ENCODE measurements around the gene ITGA4.

Gene ITGA4

DNA sequence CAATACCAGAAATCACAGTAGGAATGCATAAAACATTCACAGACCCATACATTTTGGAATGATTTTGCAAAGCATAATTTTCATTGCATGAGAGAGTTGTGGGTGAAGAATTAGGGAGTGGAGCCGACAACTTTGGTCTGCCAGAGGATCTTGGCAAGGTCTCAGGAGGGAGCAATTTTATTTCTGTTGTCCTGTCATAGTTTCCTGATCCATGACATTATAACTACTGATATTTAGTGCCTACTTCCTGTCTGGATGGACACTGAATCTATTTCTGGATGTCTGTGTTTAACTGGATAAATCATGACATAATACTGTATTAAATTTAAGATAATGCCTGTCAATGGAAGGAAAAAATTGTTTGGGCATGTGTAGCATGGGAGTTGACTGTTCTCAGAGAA, 2.4 kb downstream of the ITGA4 start:
- DNase-seq: no peak

DNA sequence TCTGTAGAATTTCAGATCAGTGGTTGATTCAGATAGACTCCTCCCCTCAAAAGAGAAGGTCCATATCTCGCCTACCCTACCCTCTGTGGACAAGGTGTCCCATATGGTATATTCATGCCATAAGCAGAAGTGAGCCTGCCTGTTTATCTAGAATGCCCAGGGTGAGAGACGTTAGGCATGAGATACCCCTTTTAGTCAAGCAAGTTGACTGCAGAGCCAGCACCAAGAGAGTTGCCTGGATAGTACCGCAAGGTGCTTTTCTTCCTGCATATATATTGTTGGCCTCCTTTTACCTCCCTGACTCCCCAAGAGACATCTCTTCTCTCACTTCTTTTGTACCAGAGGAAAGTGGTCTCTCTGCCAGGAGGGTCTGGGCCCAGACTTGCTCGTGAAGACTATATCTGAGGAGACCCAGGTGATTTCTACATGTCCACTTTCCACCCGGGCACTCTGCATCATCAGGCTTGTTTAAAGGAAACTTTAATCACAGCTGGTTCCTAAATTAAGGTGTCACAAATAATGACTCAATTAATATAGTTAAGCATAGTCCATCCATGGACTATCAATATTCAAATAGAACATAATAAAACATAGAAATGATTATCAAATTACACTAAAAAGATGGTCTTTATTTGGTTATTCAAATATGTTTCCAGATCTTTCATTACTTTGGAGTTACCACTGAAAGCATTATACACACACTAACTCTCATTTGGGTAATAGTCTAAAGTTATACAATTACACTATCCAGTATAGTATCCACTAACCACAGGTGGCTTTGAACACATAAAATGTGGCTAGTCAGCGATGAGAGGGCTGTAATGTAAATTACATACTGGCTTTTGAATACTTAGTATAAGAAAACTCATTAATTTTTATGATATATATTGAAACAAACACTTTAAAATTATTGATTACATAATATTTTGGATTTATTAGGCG, 4.1 kb downstream of the ITGA4 start:
- no peak for DNase-seq

DNA sequence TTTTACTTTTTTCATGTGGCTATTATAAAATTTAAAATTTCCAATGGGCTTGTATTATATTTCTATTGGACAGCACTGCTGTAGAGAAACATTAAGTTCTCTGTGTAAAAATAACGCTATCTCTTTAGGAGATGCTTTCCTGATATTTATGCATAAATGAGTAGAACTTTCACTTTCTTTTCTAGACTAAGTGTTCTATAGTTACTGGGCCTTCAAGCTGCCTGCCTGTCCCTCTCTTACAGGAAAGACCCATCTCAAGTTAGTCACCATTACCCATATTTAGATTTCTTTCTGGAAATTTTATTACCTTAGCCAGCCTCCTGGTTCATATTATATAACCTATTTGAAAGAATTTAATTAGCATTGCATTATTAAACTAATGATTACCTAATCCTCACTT, 4.8 kb downstream of the ITGA4 start:
- no peak for DNase-seq

DNA sequence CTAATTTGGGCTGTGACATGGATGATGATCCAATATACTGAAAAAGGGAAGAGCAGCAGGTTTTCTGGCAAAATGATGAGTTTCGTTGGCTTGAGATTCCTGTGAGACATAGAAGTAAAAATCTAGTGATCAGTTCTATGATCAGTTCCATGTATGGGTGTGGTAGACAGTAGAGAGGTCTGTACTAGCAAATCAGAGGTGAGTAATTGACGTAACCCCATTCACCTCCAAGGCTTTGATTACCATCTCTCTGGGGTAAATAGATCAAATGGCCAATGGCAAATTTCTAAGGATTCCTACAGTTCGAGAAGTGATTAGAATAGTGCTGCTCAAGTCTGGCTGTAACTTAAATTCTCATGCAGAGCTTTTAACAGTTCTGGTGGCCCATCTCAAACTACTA, 6.4 kb downstream of the ITGA4 start:
- no peak for DNase-seq

DNA sequence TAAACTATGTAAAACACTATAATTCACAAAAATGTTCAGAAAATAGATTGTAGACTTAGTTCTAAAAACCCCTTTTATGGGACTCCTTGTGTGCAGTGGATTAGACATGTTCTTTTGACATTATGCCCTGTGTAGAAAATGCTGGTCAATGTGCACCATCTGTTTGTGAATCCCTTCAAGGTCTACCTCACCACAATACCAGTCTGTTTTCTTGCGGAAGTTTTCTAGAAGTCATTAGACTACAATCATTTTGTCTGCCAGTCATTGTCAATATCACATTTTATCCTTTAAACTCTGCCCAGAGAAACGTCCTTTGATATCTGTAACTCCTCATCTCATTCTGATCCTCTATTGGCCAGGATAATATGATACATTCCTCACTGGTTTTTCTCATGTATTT, 7.8 kb downstream of the ITGA4 start:
- no peak for DNase-seq

DNA sequence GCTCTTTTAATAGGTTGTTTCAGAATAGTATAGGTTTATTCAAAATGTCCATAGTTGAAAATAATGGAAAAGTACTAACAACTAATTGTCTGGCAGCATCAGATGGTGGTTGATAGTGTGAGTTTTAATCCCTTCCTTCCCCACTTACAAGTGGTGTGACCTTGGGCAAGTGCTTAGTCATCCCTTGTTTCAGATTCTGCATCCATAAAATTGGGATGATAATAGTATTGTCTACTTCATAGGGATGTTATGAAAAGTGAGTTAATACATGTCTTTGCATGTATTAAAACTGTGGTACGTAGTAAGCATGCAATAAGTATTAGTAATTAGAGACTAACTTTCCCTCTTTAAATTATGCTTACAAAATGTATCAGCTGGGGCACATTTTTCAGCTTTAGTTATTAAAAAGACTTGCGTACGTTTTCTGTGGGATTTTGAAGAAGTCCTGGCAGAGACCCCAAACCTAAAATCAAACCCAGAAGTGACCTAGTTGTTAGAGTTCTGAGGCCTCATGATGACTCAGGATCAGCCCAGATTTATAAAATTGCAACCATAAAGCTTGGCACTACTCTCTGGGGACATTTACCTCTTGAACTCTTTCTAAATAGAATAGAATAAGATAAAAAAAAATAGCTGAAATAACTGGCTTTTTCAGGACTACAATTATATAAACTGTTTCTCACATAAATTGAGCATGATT, 8.6 kb downstream of the ITGA4 start:
- no peak for DNase-seq

DNA sequence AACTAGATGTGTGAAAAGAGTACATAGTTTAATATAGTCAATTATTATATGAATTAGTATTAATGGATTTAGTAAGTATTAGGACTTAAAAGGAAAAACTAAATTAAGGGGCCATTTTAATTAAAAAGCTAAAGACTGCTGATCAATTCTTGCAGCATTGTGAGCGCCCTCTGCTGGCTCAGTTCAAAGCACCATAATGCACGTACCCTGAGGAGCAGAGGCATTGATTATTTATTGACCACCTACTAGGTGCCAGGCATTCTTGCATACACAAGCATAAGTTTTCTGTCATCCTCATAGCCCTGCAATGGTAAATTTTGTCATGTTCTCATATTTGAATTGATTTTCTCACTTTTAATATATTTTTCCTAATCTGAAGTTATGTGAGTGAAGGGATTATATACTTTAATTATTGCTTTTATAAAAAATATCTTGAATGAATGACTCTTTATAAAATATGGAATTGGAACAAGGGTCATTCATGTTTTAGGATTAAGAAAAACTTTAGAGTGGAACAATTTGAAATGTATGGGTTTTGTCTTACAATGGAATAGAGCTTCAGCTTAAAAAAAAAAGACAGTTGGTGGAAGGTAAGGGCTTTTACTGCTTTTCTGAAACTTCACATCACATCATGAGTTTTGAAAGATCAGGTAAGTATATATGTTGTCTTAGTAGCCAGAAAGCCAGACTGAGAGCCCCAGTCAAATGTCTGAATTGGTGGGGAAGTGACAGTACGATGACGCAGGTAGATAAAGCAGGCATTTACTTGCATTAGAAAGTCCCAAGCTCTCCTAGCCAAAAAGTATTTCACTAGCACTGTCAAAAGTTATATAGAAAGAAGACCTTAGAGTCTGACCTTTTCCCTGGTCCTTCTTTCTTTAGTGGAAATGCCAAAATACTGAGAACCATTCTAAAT, 9.7 kb downstream of the ITGA4 start:
- no peak for DNase-seq

DNA sequence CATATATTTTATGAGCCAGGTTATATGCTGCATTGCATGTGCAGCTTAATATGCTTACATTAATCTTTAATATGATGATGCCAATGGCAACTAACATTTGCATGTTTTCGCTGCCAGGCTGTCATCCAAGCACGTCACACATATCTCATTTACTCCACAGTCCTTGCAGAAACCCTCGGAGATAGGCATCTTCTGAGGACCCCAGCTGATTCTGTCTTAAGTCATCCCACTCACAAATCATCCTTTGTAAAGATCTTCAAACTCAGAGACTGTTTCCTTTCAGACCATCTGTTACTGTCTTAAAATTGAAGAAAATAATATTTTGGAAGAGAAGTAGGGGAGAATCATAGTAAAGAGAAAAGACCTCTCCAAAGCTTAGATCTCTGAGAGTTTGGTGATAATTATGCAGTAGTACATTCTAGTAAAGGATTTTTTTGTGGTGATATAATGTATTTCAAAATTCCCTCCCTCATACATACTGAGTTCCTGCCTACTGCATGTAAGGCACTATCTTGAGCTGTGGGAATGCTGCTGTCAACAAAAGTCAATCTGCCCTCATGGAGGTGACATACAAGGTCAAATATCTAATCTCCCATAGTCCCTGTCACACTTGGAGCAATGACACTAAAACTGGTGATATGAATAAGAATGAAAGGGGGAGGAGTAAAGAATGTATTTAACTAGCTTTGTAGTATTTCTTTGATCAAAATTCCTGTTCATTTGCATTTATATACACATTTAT, 11.0 kb downstream of the ITGA4 start:
- DNase-seq: no peak

DNA sequence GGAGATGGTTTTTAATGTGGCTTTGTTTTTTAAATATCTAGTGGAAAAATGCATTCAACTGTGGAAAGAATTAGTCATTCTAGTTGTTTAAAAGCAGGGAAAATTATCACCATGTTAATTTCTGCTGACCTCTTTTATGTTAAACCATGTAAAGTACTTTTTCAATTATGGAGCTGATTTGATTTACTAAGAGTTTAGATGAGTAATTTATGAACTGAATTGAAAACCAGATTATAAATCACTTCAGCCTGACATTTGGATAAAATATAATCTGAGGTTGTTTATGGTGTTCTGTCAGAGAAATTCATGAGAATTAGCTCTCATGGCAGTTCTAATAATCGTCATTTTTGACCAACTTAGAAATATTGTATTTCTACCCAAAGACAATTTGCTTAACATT, 11.6 kb downstream of the ITGA4 start:
- DNase-seq: no peak

DNA sequence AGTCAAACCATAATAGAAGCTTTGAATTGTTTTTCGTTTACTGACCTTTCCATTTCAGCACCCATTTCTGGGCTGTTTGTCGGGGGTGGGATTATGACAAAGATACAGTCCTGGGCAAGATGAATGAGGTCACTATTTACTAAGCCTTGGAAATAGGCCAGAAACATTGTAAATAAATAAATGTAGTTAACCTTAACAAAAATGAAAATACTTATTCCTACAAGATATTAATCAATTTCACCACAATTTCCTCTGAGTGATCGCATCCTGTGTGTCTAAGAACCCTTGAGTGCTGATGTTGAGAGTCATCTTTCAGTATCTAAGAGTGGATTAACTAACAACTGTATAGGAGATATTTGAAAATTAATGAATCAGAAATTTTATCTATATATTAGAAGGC, 14.0 kb downstream of the ITGA4 start:
- DNase-seq: peak; percentile 31

DNA sequence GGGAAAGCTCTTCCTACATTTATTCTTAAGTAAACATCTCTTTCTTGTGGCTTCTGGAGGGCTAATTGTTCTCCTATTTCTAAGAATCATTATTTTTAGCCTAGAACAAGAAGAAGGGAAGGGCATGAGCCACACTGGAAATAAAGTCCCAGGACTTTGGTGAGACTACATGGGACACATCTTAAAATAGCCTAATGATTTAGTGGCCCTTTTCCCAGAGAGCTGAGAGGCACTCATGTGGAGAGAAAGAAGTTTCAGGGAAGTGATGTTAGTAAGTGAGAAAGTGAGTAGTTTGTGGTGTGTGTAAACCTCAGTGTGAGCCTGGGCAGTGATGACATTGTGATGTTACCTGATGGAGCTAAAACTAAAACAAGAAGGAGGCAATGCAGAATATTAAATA, 14.6 kb downstream of the ITGA4 start:
- peak; percentile 28 for DNase-seq

DNA sequence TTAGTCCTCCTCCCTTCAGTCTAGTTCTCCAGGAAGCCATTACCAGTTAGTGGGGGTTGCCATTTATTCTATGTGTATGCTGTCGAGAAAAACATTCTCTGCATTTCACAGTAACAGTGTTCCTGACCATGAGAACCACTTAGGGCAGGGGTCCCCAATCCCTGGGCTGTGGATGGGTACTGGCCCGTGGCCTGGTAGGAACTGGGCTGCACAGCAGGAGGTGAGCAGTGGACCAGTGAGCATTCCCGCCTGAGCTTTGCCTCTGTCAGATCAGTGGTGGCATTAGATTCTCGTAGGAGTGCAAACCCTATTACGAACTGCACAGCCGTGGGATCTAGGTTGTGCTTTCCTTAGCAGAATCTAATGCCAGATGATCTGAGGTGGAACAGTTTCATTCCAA, 15.8 kb downstream of the ITGA4 start:
- DNase-seq: no peak

DNA sequence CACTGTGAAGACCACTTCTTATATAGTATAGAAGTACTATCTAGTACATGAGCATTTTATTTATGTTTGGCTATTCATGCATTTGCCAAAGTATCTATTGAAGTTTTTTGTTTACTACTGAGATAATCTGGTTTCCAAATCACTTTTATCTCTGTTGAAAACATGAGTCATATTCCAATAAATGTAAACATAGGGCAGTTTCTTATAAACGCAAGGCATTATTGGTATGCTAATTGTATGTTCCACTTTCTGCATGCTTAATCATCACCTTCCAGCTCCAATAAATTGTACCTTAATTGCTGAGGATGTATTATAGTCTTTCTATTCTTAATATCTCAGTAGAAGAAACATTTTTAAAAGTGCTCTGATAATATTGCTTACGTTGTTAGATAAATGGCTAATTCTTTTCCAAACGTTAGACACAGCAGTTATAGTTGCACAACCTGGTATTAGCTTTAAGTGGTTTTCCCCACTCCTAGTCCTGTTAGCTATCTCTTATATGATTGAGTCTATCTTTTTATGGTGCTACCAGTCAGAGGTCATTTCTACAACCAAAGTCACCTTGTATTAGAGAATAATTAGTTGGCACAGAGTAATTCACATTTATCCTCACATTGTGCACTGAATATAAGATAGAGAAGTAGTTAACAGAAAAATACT, 17.2 kb downstream of the ITGA4 start:
- DNase-seq: no peak

DNA sequence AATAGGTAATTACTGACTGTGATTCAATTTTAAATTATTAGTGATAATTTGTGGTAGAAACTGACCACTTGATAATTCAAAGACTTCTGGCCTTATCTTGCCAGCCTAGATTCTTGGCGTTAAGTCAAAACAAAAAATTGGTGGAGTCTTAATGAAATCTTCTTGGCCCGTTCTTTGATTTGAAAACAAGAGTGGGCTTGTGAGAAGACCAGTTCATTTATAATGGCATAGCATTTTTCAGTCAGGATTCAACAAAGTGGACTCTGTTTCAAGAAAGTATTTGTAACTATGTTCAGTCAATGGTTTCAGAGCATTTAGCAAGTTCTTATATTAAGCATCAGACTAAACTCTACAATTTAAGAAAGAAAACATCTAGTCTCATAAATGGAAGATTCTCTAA, 26.0 kb downstream of the ITGA4 start:
- no peak for DNase-seq

DNA sequence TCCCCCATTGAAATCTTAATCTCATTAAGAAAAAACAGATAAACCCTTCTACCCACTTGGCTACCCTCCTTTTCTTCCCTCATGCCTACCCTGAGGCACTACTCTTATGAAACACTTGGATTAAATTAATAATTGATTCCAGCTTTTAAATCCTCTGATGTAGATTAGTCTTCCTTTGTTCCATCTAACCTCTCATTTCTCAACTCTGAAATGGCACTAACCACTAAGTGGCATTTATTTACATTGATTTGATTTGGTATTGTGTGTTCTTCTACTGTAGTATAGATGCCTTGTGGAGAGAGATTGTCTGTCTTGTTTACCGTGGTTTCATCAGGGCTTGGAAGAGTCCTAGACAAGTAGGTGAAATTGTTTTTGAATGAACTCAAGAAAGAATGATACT, 26.7 kb downstream of the ITGA4 start:
- peak; percentile 97 for DNase-seq

DNA sequence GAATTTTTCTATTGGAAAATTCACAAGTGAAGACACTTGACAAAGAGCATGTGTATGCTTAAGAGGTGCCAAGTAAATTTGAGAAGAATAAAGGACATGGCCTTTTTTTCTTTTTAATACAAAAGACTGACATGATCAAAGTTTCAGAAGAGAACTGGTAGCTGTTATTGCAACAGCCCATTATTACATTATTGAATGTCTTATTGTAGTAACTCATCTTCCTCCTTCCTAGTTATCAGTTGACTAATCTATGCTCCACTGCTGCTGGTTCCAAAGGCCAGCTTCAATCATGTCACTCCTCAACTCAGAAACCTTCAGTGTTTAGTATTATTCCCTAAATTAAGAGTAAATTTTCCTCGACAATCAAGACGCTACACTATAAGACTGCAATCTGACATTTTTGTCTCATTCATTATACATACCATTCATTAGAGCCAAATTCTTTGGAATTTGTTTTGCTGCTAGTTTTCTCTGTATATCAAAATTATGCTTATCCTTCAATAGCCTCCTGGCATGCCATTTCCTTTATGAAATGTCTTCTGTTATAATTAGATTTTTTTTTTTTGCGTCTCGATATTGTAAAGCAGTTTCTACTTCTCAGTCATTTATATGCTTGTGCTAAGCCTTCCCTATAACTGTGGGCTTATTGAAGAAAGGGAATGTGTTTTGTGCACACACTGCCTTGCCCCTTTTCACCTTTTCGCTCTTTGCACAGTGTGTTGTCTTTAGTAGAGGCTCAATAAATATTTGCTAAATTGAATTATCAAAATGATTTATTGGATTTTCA, 27.9 kb downstream of the ITGA4 start:
- DNase-seq: no peak

DNA sequence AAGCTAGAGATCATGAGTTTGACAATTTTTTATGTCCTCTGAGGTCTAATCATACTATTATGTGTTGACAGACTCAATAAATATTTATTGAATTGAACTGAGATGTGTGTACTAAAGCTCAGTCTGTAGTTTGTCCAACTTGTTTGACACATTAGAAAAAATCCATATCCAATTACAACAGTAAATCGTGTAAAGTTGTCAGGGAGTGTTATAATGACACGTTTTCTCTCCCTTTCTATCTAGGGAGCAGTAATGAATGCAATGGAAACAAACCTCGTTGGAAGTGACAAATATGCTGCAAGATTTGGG, 28.4 kb downstream of the ITGA4 start:
- no peak for DNase-seq

DNA sequence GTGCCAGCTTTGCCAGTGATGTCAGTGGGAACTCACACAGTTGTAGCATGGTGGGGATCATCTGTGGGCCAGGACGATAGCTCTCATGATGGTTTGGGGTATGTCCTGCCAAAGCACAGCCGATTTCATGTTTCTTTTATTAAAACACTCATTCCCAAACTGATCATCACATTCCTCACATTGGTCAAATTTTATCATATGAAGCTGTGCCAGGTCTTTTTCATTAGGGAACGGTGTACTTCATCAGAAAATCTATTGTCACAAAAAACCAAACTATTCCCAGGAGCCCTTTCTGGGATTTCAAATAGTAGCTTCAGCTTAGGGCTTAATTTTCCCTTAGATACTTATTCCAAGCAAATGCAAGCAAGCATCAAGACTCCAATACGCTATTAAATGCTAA, 42.0 kb downstream of the ITGA4 start:
- no peak for DNase-seq

DNA sequence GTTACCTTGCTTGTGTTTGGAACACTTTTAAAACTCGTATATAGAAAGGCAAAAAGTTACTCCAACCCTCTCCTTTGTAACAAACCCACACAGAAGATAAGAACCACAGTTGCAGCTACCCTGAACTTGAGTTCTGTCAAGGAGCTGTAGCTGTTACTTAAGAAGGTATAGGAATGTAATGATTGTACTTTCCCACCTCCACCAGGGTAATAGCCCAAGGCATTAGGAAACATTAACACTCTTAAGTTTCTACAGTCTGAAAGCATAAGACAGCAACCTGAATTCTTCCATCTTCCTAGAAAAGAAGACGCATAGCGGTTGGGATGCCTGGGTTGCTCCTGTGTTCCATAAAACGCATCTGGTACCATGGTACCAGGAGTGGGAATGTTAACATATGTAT, 43.0 kb downstream of the ITGA4 start:
- no peak for DNase-seq

DNA sequence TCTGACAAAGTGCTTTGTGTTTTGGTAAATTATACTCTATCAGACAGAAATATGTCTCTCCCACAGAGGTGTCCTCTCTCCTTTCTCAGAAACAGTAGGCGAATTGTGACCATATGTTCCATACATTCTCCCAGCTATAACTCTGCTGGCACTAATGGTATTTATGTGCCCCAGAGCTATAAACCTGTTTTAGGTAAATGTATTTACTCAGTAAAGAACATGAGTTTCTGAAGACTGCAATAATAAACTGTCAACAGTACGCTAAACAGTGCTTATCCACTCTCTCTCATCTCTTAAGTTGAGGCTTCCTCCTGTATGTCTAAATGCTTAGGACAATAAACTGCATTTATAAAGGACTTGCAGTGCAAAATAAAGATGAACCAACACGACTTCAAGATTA, 58.5 kb downstream of the ITGA4 start:
- no peak for DNase-seq

DNA sequence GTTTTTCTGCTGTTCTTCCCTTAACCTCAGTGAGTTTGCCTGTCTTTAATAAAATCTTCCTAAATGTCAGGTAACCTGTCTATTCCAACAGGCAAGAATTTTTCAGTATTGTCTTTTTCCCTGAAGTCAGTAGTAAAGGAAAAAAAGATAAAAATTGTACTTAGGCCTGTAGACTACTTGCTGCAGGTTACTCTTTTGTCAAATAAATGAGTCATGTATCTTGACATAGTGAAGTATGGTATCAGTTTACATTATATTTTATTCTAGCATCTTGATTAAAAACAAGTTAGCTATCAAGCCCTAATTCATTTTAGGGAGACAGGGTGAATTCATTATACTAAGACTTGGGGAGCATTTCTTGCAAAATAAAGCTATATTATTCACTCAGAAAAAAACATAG, 59.8 kb downstream of the ITGA4 start:
- no peak for DNase-seq

All from DMS79 (cell line).